Mesenchymal stem cell (in vitro differentiated cells and primary cell): ENCODE measurements around the gene ITPRID1.

Experiments
- DNase-seq: peaks from one replicate; pipeline ENCODE4 v3.0.0-alpha.2; 2013
- H2AFZ ChIP-seq: one replicate; pipeline ENCODE4 v1.6.1; 2013; ENCODE audit warnings: low read depth, mild to moderate bottlenecking, control low read depth, inconsistent platforms, low read length, moderate library complexity
- H2AK5ac ChIP-seq: 2 replicates; pipeline ENCODE4 v1.6.1; 2013; ENCODE audit warnings: low read length, moderate library complexity, mild to moderate bottlenecking, inconsistent platforms; ENCODE audit not compliant: severe bottlenecking
- H2BK120ac ChIP-seq: one replicate; pipeline ENCODE4 v1.6.1; 2013; ENCODE audit warnings: low read depth, mild to moderate bottlenecking, inconsistent platforms, low read length, moderate library complexity
- H2BK12ac ChIP-seq, 2 experiments: one replicate each; pipeline ENCODE4 v1.6.1; 2013; ENCODE audit warnings: inconsistent platforms in 2 of 2, low read length in 2 of 2, mild to moderate bottlenecking in 2 of 2, moderate library complexity in 2 of 2, control low read depth in 1 of 2
- H2BK15ac ChIP-seq: one replicate; pipeline ENCODE4 v1.6.1; 2013; ENCODE audit warnings: mild to moderate bottlenecking, low read depth, inconsistent platforms; ENCODE audit not compliant: poor library complexity, severe bottlenecking
- H2BK5ac ChIP-seq: 2 replicates; pipeline ENCODE4 v1.6.1; 2013; ENCODE audit warnings: low read depth, mild to moderate bottlenecking, low read length, control low read depth, inconsistent platforms; ENCODE audit not compliant: poor library complexity, severe bottlenecking
- H3K14ac ChIP-seq, 2 experiments: one replicate each; pipeline ENCODE4 v1.6.1; 2013; ENCODE audit warnings: inconsistent platforms in 2 of 2, low read length in 2 of 2, control low read depth in 1 of 2, mild to moderate bottlenecking in 1 of 2, moderate library complexity in 1 of 2
- H3K18ac ChIP-seq, 2 experiments: one replicate each; pipeline ENCODE4 v1.6.1; 2013; ENCODE audit warnings: inconsistent platforms in 2 of 2, low read length in 2 of 2, control low read depth in 1 of 2, low read depth in 1 of 2, mild to moderate bottlenecking in 1 of 2
- H3K23ac ChIP-seq, 2 experiments: one replicate each; pipeline ENCODE4 v1.6.1; 2013; ENCODE audit warnings: inconsistent platforms in 2 of 2, low read length in 2 of 2, mild to moderate bottlenecking in 2 of 2, moderate library complexity in 2 of 2, control low read depth in 1 of 2
- H3K27ac ChIP-seq: 2 replicates; pipeline ENCODE4 v1.5.1; 2013; ENCODE audit warnings: mild to moderate bottlenecking, moderate library complexity, low read length, control low read depth, inconsistent platforms; ENCODE audit not compliant: poor library complexity, severe bottlenecking
- H3K27me3 ChIP-seq, 2 experiments: 2 replicates each; pipeline versions ENCODE4 v1.6.1 to v1.7.0; 2013; ENCODE audit warnings: low read length in 2 of 2, mild to moderate bottlenecking in 2 of 2, moderate library complexity in 2 of 2, control low read depth in 1 of 2, inconsistent platforms in 1 of 2; ENCODE audit not compliant: control insufficient read depth in 1 of 2, insufficient read depth in 1 of 2
- H3K36me3 ChIP-seq, 2 experiments: 2 replicates each; pipeline versions ENCODE4 v1.6.1 to v1.7.0; 2013; ENCODE audit warnings: low read length in 2 of 2, control low read depth in 1 of 2, inconsistent platforms in 1 of 2, low read depth in 1 of 2, mild to moderate bottlenecking in 1 of 2; ENCODE audit not compliant: insufficient read depth in 2 of 2, control insufficient read depth in 1 of 2
- H3K4ac ChIP-seq, 2 experiments: one replicate each; pipeline ENCODE4 v1.6.1; 2013; ENCODE audit warnings: inconsistent platforms in 2 of 2, low read length in 2 of 2, mild to moderate bottlenecking in 2 of 2, moderate library complexity in 2 of 2, control low read depth in 1 of 2, low read depth in 1 of 2
- H3K4me1 ChIP-seq: 2 replicates; pipeline ENCODE4 v1.6.1; 2013; ENCODE audit warnings: low read depth, low read length, control low read depth; ENCODE audit not compliant: control insufficient read depth, insufficient read depth
- H3K4me2 ChIP-seq: 2 replicates; pipeline ENCODE4 v1.6.1; 2013; ENCODE audit warnings: low read length, mild to moderate bottlenecking, inconsistent platforms; ENCODE audit not compliant: poor library complexity, severe bottlenecking
- H3K4me3 ChIP-seq, 2 experiments: 2 replicates each; pipeline versions ENCODE4 v1.5.1 to v1.7.0; 2013; ENCODE audit warnings: low read length in 2 of 2, mild to moderate bottlenecking in 2 of 2, control low read depth in 1 of 2, low read depth in 1 of 2; ENCODE audit not compliant: insufficient read depth in 1 of 2
- H3K79me1 ChIP-seq: replicated peaks from 2 replicates; pipeline ENCODE4 v1.6.1; 2013; ENCODE audit warnings: mild to moderate bottlenecking, control low read depth, low read length, inconsistent platforms; ENCODE audit not compliant: poor library complexity, severe bottlenecking
- H3K9ac ChIP-seq: 2 replicates; pipeline ENCODE4 v1.7.0; 2013; ENCODE audit warnings: mild to moderate bottlenecking, low read length, moderate library complexity
- H3K9me3 ChIP-seq: 2 replicates; pipeline ENCODE4 v1.7.0; 2013; ENCODE audit warnings: mild to moderate bottlenecking, low read length; ENCODE audit not compliant: control insufficient read depth
- H4K8ac ChIP-seq: one replicate; pipeline ENCODE4 v1.6.1; 2013; ENCODE audit warnings: inconsistent platforms, mild to moderate bottlenecking, low read length, moderate library complexity
- H4K91ac ChIP-seq: one replicate; pipeline ENCODE4 v1.6.1; 2013; ENCODE audit warnings: mild to moderate bottlenecking, low read length, inconsistent platforms
- WGBS: methylation state at CpG from one replicate; pipeline ENCODE4 v1.1.7; 2013; ENCODE audit warnings: mixed read lengths; 5-methylcytosine and 5-hydroxymethylcytosine counted together

Gene ITPRID1

GRCh38 chr7:31687024-31687748 is 173.3 kb downstream of the ITPRID1 start, which contains the start of gene PPP1R17:
Gene PPP1R17, plus strand, starts transcription at chr7:31687215. Its CDS starts 5,227 bp downstream, at chr7:31692442.
- H3K4me1 ChIP-seq: no peaks in the 10 kb centered on the region
- H3K27ac ChIP-seq: no peak within 1 kb of the TSS
- DNase-seq: no peak
- H3K9me3 ChIP-seq: no peaks in the 10 kb centered on the region
- no peak within 1 kb of the TSS for H2BK15ac ChIP-seq
- no peak within 1 kb of the TSS for H3K23ac ChIP-seq
- no peak within 1 kb of the TSS for H4K91ac ChIP-seq
- H4K8ac ChIP-seq: no peak within 1 kb of the TSS
- H2BK120ac ChIP-seq: no peak within 1 kb of the TSS
- H3K14ac ChIP-seq: no peak within 1 kb of the TSS
- no peak within 1 kb of the TSS for H3K18ac ChIP-seq
- 43% methylated on average over 13 of the region's 14 CpGs for WGBS
- H2BK5ac ChIP-seq: no peak within 1 kb of the TSS
- no peak within 1 kb of the TSS for H3K4ac ChIP-seq
- no peak within 1 kb of the TSS for H2AK5ac ChIP-seq
- no peak within 1 kb of the TSS for H3K9ac ChIP-seq
- H3K4me3 ChIP-seq: no peak within 1 kb of the TSS
- no peak within 1 kb of the TSS for H3K4me2 ChIP-seq
- H3K27me3 ChIP-seq: peaks cover 0 to 13% of the 10 kb centered on the region in 2 experiments
- H3K79me1 ChIP-seq: no peaks in the 10 kb centered on the region
- H2AFZ ChIP-seq: no peak within 1 kb of the TSS
- H2BK12ac ChIP-seq: no peak within 1 kb of the TSS
- no peaks in the 10 kb centered on the region for H3K36me3 ChIP-seq

- H2AFZ ChIP-seq: no peak overlapping the region
- no peak overlapping the region for H2BK5ac ChIP-seq
- no peak overlapping the region for H3K18ac ChIP-seq
- no peak overlapping the region for H3K9ac ChIP-seq
- no peak overlapping the region for H3K4me2 ChIP-seq
- no peak overlapping the region for H2BK15ac ChIP-seq
- no peaks in the 10 kb centered on the region for H3K4me1 ChIP-seq
- H3K4me3 ChIP-seq: no peak overlapping the region
- peaks cover 0 to 19% of the 10 kb centered on the region in 2 experiments for H3K27me3 ChIP-seq
- no peak for DNase-seq
- H3K23ac ChIP-seq: no peak overlapping the region
- H3K79me1 ChIP-seq: no peaks in the 10 kb centered on the region
- no peaks in the 10 kb centered on the region for H3K36me3 ChIP-seq
- no peak overlapping the region for H4K8ac ChIP-seq
- no peak overlapping the region for H2AK5ac ChIP-seq
- no peaks in the 10 kb centered on the region for H3K9me3 ChIP-seq
- H3K27ac ChIP-seq: no peak overlapping the region
- WGBS: 57% methylated on average over 3 of the region's 3 CpGs
- H3K4ac ChIP-seq: no peak overlapping the region
- no peak overlapping the region for H2BK12ac ChIP-seq
- H2BK120ac ChIP-seq: no peak overlapping the region
- no peak overlapping the region for H3K14ac ChIP-seq
- no peak overlapping the region for H4K91ac ChIP-seq
Measured at GRCh38 chr7:31688372-31688771, 174.5 kb downstream of the ITPRID1 start.

- Histone ChIP-seq H4K91ac (no peak overlapping the region), H3K4me3 (no peak overlapping the region), H3K14ac (no peak overlapping the region), H3K27ac (no peak overlapping the region), H3K4me2 (no peak overlapping the region), H2BK12ac (no peak overlapping the region), H3K27me3 (peaks cover 0 to 19% of the 10 kb centered on the region in 2 experiments), H3K36me3 (no peaks in the 10 kb centered on the region), H3K4me1 (no peaks in the 10 kb centered on the region), H3K79me1 (no peaks in the 10 kb centered on the region), H3K4ac (no peak overlapping the region), H3K18ac (no peak overlapping the region), H2AFZ (no peak overlapping the region), H3K9me3 (no peaks in the 10 kb centered on the region), H2BK5ac (no peak overlapping the region), H4K8ac (no peak overlapping the region), H3K9ac (no peak overlapping the region), H2BK15ac (no peak overlapping the region), H3K23ac (no peak overlapping the region), H2AK5ac (no peak overlapping the region), H2BK120ac (no peak overlapping the region)
- WGBS: 28% methylated on average over 2 of the region's 2 CpGs
- DNase-seq: no peak
Measured at GRCh38 chr7:31688996-31689395, 175.1 kb downstream of the ITPRID1 start.

- Histone ChIP-seq H3K9ac (no peak overlapping the region), H3K23ac (no peak overlapping the region), H3K36me3 (no peaks in the 10 kb centered on the region), H3K4me1 (no peaks in the 10 kb centered on the region), H3K4ac (no peak overlapping the region), H2BK120ac (no peak overlapping the region), H3K27me3 (peaks cover 0 to 19% of the 10 kb centered on the region in 2 experiments), H2BK15ac (no peak overlapping the region), H3K79me1 (no peaks in the 10 kb centered on the region), H3K4me3 (no peak overlapping the region), H3K14ac (no peak overlapping the region), H2AFZ (no peak overlapping the region), H3K27ac (no peak overlapping the region), H4K91ac (no peak overlapping the region), H2BK12ac (no peak overlapping the region), H2BK5ac (no peak overlapping the region), H4K8ac (no peak overlapping the region), H3K9me3 (no peaks in the 10 kb centered on the region), H2AK5ac (no peak overlapping the region), H3K18ac (no peak overlapping the region), H3K4me2 (no peak overlapping the region)
- WGBS: 92% methylated on average over 1 of the region's 2 CpGs
- no peak for DNase-seq
Measured at GRCh38 chr7:31690935-31691334, 177.0 kb downstream of the ITPRID1 start.
